GM12892 (cell line): ENCODE results near the gene CALU.

ENCODE experiments used
- POLR2A ChIP-seq: IDR thresholded peaks from 2 replicates; pipeline ENCODE4 v1.6.1; 2011; ENCODE audit warnings: low read depth, low read length, control low read depth
- POLR2AphosphoS5 ChIP-seq: IDR thresholded peaks from 2 replicates; pipeline ENCODE4 v1.6.1; 2011; ENCODE audit warnings: low read depth, low read length, control low read depth
- TAF1 ChIP-seq: IDR thresholded peaks from 2 replicates; pipeline ENCODE4 v1.6.1; 2011; ENCODE audit warnings: low read depth, mild to moderate bottlenecking, control low read depth, low read length, borderline replicate concordance

GRCh38 chr7:128745706-128746105, 6.5 kb downstream of the CALU start:
- TF ChIP-seq TAF1 (no peak), POLR2A (no peak), POLR2AphosphoS5 (no peak)
